ENCODE data around the gene LENG8.

Gene LENG8

GRCh38 chr19:54506079-54506478, 57.1 kb downstream of the LENG8 start:
- no peak for TF ChIP-seq MAX (IDR thresholded peaks at IDR 0.05)
- no peak for TF ChIP-seq FOXM1 (IDR thresholded peaks at IDR 0.05; ENCODE audit: borderline replicate concordance, low read depth)
- TF ChIP-seq TCF12 (IDR thresholded peaks at IDR 0.05; ENCODE audit: low read depth): no peak
- no peak for TF ChIP-seq TEAD4 (IDR thresholded peaks at IDR 0.05)
- no peak for TF ChIP-seq EP300 (IDR thresholded peaks at IDR 0.05; ENCODE audit: borderline replicate concordance)
- TF ChIP-seq RAD21 (IDR thresholded peaks at IDR 0.05; ENCODE audit: low read depth): no peak

GRCh38 chr19:54507824-54508223, 58.8 kb downstream of the LENG8 start:
- TF ChIP-seq NFIC (IDR thresholded peaks at IDR 0.05) (no peak), YY1 (IDR thresholded peaks at IDR 0.05; ENCODE audit: low read depth) (no peak), REST (IDR thresholded peaks at IDR 0.05; ENCODE audit: low read depth) (no peak), EGR1 (IDR thresholded peaks at IDR 0.05) (no peak), FOXM1 (IDR thresholded peaks at IDR 0.05; ENCODE audit: borderline replicate concordance, low read depth) (no peak), RAD21 (IDR thresholded peaks at IDR 0.05; ENCODE audit: low read depth) (no peak), TCF12 (IDR thresholded peaks at IDR 0.05; ENCODE audit: low read depth) (no peak), TEAD4 (IDR thresholded peaks at IDR 0.05) (no peak), CEBPB (IDR thresholded peaks at IDR 0.05) (no peak), USF1 (IDR thresholded peaks at IDR 0.05) (no peak), CREB1 (IDR thresholded peaks at IDR 0.05; ENCODE audit: low read depth) (no peak), EP300 (IDR thresholded peaks at IDR 0.05; ENCODE audit: borderline replicate concordance) (no peak), MAX (IDR thresholded peaks at IDR 0.05) (no peak)
